Cardiac muscle cell (in vitro differentiated cells and primary cell): ENCODE measurements around the gene RANBP3. TPM values are rescaled to one million over a fixed set of nuclear protein-coding genes. Genes with fewer than 3 reads are reported as not detected.
"Not testable (repeated sequence)": the region's sequence is repeated elsewhere in the genome, so short reads cannot be mapped to it uniquely, and the experiment has no call there.

Experiments
- DNase-seq, 2 donors: peaks; one replicate each; pipeline versions ENCODE4 v3.0.0 to v3.0.0-alpha.2; 2010 to 2017; ENCODE audit warnings: low read depth in 1 of 2, low spot score in 1 of 2
- H3K27ac ChIP-seq: fragments of 200-600 bp; sonication (generic); 2 replicates; pipeline ENCODE4 v1.5.1; 2016
- H3K27me3 ChIP-seq: fragments of 200-600 bp; sonication (generic); 2 replicates; pipeline ENCODE4 v1.6.0; 2016; ENCODE audit warnings: control low read depth
- H3K36me3 ChIP-seq: fragments of 200-600 bp; sonication (generic); 2 replicates; pipeline ENCODE4 v1.5.1; 2016; ENCODE audit warnings: control low read depth
- H3K4me1 ChIP-seq: fragments of 200-600 bp; sonication (generic); 2 replicates; pipeline ENCODE4 v1.8.1; 2017; ENCODE audit warnings: low read depth, mild to moderate bottlenecking, mixed run types
- H3K4me3 ChIP-seq: fragments of 200-600 bp; sonication (generic); 2 replicates; pipeline ENCODE4 v1.5.1; 2016; ENCODE audit warnings: mild to moderate bottlenecking
- H3K9me3 ChIP-seq: fragments of 200-600 bp; sonication (generic); 2 replicates; pipeline ENCODE4 v1.5.1; 2017; ENCODE audit warnings: low read depth, mild to moderate bottlenecking, control low read depth
- CTCF ChIP-seq: IDR thresholded peaks from 2 replicates; pipeline ENCODE4 v1.5.1; 2012; ENCODE audit warnings: low read depth, mild to moderate bottlenecking, low read length
- polyA plus RNA-seq: library from polyadenylated mRNA; unstranded; fragments of >200 nt; fragmentation: Nextera tagmentation; extraction: Ambion mirVana; gene quantifications from 2 replicates; pipeline ENCODE4 v1.2.1, GENCODE V29; 2016
- total RNA-seq: library from RNA; depleted of rRNA; stranded (reverse); fragments of >200 nt; gene quantifications from 2 replicates; pipeline ENCODE4 v1.2.3, GENCODE V29; 2016

The RANBP3 gene
- total and polyA plus RNA-seq, 2 experiments from 2014 or later: 17.7 to 108 TPM

GRCh38 chr19:5880604-5881078 lies 97.3 kb downstream of the RANBP3 start:
- H3K36me3 ChIP-seq: no peaks in the 10 kb centered on the region
- H3K9me3 ChIP-seq: no peaks in the 10 kb centered on the region
- TF ChIP-seq CTCF: no peak
- peak overlapping the region; percentile 82 for H3K27ac ChIP-seq
- H3K4me3 ChIP-seq: no peak overlapping the region
- H3K27me3 ChIP-seq: no peaks in the 10 kb centered on the region
- H3K4me1 ChIP-seq: peaks cover 13% of the 10 kb centered on the region
- peak; percentile 91 to 92 for DNase-seq

GRCh38 chr19:5880196-5880595 lies 97.7 kb downstream of the RANBP3 start:
- H3K9me3 ChIP-seq: no peaks in the 10 kb centered on the region
- H3K4me1 ChIP-seq: peaks cover 13% of the 10 kb centered on the region
- no peaks in the 10 kb centered on the region for H3K36me3 ChIP-seq
- no peak for DNase-seq
- H3K4me3 ChIP-seq: no peak overlapping the region
- no peaks in the 10 kb centered on the region for H3K27me3 ChIP-seq
- peak overlapping the region; percentile 82 for H3K27ac ChIP-seq
- TF ChIP-seq CTCF: no peak

- no peaks in the 10 kb centered on the region for H3K27me3 ChIP-seq
- peaks cover 13% of the 10 kb centered on the region for H3K4me1 ChIP-seq
- no peak for DNase-seq
- no peak overlapping the region for H3K4me3 ChIP-seq
- TF ChIP-seq CTCF: no peak
- H3K9me3 ChIP-seq: no peaks in the 10 kb centered on the region
- no peak overlapping the region for H3K27ac ChIP-seq
- no peaks in the 10 kb centered on the region for H3K36me3 ChIP-seq
These were observed 100.1 kb downstream of the RANBP3 start for GRCh38 chr19:5877882-5878281.

GRCh38 chr19:5877427-5877826 lies 100.5 kb downstream of the RANBP3 start:
- no peak for DNase-seq
- no peak overlapping the region for H3K27ac ChIP-seq
- no peaks in the 10 kb centered on the region for H3K9me3 ChIP-seq
- no peaks in the 10 kb centered on the region for H3K27me3 ChIP-seq
- H3K4me1 ChIP-seq: peaks cover 13% of the 10 kb centered on the region
- H3K36me3 ChIP-seq: no peaks in the 10 kb centered on the region
- no peak for TF ChIP-seq CTCF
- H3K4me3 ChIP-seq: no peak overlapping the region

GRCh38 chr19:5874496-5874895 lies 103.4 kb downstream of the RANBP3 start:
- not testable (repeated sequence) for H3K4me3 ChIP-seq, H3K27me3 ChIP-seq, H3K4me1 ChIP-seq, H3K9me3 ChIP-seq, H3K27ac ChIP-seq, H3K36me3 ChIP-seq
- DNase-seq: peak in 1 of 2 donors; percentile 64

- no peaks in the 10 kb centered on the region for H3K9me3 ChIP-seq
- no peak overlapping the region for H3K27ac ChIP-seq
- peaks cover 5% of the 10 kb centered on the region for H3K4me1 ChIP-seq
- no peaks in the 10 kb centered on the region for H3K27me3 ChIP-seq
- no peaks in the 10 kb centered on the region for H3K36me3 ChIP-seq
- no peak for TF ChIP-seq CTCF
- H3K4me3 ChIP-seq: no peak overlapping the region
- DNase-seq: no peak
These were observed 104.2 kb downstream of the RANBP3 start for GRCh38 chr19:5873617-5874199.
